Measurements from ENCODE around the gene SLC22A1.

The SLC22A1 gene

DNA sequence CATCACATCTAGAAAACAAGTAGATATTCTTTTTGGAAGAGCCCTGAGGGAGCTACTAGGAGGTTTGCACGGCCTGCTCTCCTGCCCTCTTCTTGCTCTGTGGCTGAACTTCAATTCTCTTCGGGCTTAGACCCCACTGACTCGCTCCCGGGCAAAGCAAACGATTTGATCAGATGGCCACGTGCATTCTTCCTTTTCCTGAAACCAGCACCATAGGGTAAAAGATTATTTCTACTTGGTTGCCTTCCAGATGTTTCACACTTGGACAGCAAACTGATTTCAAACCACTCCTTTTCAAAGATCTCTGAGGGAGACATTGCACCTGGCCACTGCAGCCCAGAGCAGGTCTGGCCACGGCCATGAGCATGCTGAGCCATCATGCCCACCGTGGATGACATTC lies at the start of gene SLC22A1:
SLC22A1 (plus strand) TSS at position 258 of the 400 bp plus-strand sequence; CDS start at position 379, 121 bp downstream.
- no peak within 1 kb of the TSS for H3K4me3 ChIP-seq (replicated peaks in 1 of 2; ENCODE audit: low read depth in 2 of 2, low read length in 2 of 2)
- TF ChIP-seq, protein P1, sequence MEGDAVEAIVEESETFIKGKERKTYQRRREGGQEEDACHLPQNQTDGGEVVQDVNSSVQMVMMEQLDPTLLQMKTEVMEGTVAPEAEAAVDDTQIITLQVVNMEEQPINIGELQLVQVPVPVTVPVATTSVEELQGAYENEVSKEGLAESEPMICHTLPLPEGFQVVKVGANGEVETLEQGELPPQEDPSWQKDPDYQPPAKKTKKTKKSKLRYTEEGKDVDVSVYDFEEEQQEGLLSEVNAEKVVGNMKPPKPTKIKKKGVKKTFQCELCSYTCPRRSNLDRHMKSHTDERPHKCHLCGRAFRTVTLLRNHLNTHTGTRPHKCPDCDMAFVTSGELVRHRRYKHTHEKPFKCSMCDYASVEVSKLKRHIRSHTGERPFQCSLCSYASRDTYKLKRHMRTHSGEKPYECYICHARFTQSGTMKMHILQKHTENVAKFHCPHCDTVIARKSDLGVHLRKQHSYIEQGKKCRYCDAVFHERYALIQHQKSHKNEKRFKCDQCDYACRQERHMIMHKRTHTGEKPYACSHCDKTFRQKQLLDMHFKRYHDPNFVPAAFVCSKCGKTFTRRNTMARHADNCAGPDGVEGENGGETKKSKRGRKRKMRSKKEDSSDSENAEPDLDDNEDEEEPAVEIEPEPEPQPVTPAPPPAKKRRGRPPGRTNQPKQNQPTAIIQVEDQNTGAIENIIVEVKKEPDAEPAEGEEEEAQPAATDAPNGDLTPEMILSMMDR (IDR thresholded peaks at IDR 0.05; ENCODE audit: low read depth, low read length), result no peak

DNA sequence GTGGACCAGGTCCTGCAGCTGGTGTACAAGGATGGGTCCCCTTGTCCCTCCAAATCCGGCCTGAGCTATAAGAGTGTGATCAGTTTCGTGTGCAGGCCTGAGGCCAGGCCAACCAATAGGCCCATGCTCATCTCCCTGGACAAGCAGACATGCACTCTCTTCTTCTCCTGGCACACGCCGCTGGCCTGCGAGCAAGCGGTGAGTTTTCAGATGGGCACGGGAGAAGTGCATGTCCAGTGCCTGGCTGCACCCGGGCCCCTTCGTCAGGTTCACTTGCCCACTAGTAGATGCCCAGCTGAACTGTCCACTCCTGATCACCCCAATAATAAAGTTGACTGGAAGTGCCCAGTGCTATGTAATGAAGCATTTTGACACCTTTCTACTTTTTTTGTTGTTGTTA lies 48.3 kb upstream of the SLC22A1 start:
- DNase-seq (ENCODE audit: low read depth in 2 of 2), result no peak
- TF ChIP-seq, protein P1 (IDR thresholded peaks at IDR 0.05; ENCODE audit: low read depth, low read length), result no peak
- no peak overlapping the region for H3K4me3 ChIP-seq (replicated peaks in 1 of 2; ENCODE audit: low read depth in 2 of 2, low read length in 2 of 2)

More for the DNA sequence above, at the start of gene SLC22A1:
- DNase-seq (ENCODE audit: low read depth in 2 of 2), result no peak

DNA sequence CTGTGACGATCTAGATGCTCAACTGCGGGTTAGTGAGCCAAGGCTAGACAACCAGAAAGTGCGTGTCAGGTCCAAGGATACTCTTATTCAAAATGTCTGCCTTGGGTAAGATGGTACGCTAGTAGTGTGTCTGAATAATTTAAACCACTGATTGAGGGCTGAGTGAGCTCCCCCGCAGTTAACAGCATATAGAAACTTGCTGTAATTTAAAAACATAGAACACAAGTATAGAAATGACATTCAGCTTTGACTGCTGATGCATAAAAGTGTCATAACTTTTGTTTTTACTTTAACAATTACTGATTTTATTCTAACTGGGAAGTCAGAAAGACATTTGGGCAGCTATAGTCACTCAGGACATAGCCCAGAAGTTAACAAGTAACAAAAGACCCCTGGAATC lies 45.6 kb upstream of the SLC22A1 start:
- H3K4me3 ChIP-seq (replicated peaks in 1 of 2; ENCODE audit: low read depth in 2 of 2, low read length in 2 of 2), result no peak overlapping the region
- TF ChIP-seq, protein P1 (IDR thresholded peaks at IDR 0.05; ENCODE audit: low read depth, low read length), result no peak
- no peak for DNase-seq (ENCODE audit: low read depth in 2 of 2)

DNA sequence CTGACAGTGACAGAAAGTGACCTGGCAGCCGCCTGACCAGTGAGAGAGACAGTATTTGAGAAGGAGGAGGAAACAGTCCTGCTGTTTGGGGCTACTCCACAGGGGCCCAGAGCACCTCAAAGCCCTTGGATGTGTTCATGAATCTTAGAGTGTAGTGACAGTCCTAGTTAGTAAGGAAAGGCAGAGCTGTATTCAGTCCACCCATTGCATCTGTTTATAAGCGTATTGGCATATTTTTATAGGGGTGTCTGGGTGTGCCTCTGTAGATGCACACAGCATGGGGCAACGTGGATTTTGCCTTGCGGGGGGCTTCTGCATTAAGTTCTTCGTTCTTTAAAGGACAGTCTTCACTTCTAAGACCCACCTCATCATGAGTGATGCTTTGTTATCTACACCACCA lies 44.6 kb upstream of the SLC22A1 start:
- TF ChIP-seq, protein P1 (IDR thresholded peaks at IDR 0.05; ENCODE audit: low read depth, low read length), result no peak
- H3K4me3 ChIP-seq (replicated peaks in 1 of 2; ENCODE audit: low read depth in 2 of 2, low read length in 2 of 2), result no peak overlapping the region
- no peak for DNase-seq (ENCODE audit: low read depth in 2 of 2)

DNA sequence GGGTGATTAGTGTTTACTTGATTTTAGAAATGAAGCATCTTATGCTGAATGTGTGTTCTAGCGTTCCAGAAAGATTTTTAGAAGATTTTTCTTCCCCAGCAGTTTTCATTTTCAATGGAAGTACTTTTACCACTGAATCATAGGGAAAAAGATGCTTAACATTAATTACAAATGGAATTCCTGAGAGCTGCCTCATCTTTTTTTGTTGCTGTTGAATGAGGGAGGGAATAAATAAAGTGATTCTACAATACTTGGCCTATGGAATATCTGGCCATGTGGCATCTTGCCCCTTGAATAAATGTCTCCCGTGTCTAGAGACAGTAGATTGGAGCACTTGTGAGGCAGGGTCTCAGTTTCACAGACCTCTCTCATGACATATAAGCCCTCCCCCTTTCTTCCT lies 44.1 kb upstream of the SLC22A1 start:
- DNase-seq (ENCODE audit: low read depth in 2 of 2), result no peak
- no peak overlapping the region for H3K4me3 ChIP-seq (replicated peaks in 1 of 2; ENCODE audit: low read depth in 2 of 2, low read length in 2 of 2)
- TF ChIP-seq, protein P1 (IDR thresholded peaks at IDR 0.05; ENCODE audit: low read depth, low read length), result no peak

DNA sequence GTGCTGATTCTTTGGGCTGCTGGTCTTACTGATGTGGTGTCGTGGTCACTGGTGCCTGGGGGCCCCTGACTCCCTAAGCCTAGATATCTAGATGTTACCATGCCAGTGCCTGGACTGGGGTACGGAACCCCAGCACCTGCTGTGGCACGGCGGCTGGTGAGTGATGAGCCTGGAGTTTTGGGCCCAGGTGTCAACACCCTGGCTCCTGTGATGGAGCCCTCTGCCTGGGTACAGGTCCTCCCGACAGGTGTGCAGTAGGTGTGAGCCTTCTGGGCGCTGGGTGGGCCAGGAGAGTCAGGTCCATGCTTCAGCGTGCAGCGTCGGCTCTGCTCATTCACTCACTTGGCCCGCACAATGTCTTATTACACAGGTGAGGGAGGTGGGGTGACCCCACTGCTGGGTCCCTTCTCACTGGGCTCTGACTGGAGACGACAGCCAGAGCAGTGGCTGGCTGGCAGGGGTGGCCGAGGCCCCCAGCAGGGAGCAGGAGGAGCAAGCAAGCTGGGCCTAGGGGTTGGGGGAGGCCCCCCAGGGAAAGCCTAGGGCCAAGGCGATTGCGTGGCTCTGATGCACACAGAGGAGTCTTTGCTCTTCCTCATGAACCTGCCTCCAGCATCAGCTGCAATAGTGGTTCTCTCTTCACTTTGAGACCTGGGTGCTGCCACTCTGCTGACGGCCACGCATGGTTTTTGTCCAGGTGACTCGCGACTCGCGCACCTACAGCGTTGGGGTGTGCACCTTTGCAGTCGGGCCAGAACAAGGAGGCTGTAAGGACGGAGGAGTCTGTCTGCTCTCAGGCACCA lies 42.5 kb upstream of the SLC22A1 start:
- no peak for DNase-seq (ENCODE audit: low read depth in 2 of 2)
- no peak overlapping the region for H3K4me3 ChIP-seq (replicated peaks in 1 of 2; ENCODE audit: low read depth in 2 of 2, low read length in 2 of 2)
- TF ChIP-seq, protein P1 (IDR thresholded peaks at IDR 0.05; ENCODE audit: low read depth, low read length), result no peak

All from cardiac fibroblast (primary cell).